PC-9 (cell line): ENCODE measurements around the gene RS1.

Experiments used
- EZH2 ChIP-seq: fragments of 200-600 bp; sonication (generic); IDR thresholded peaks from 2 replicates; pipeline ENCODE4 v1.8.0; 2017; ENCODE audit warnings: antibody characterized with exemption, low read depth
- TF ChIP-seq, protein P1 (sequence below): fragments of 200-600 bp; sonication (generic); conservative IDR thresholded peaks from 2 replicates; pipeline ENCODE4 v1.6.1; 2017; ENCODE audit warnings: mixed run types, antibody characterized with exemption, mild to moderate bottlenecking, moderate library complexity

DNA sequence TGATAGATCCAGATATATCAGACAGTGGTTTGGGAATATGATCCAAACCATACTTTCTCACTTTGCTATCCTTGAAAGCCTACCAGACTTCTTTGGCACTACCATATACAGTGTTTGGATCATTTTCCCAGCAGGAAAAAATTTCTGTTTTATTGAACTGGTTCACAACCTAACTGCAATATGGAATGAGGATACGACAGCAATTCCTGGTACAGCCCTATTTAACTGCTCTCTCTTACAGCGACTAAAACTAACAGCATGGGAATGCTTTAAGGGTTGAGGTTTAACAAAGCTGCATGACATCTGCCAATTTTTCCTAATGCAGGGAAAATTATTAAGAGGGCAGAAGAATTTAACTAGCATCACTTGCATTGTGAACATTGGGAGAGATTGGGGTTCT is 47.3 kb downstream of the RS1 start:
- TF ChIP-seq, protein P1, sequence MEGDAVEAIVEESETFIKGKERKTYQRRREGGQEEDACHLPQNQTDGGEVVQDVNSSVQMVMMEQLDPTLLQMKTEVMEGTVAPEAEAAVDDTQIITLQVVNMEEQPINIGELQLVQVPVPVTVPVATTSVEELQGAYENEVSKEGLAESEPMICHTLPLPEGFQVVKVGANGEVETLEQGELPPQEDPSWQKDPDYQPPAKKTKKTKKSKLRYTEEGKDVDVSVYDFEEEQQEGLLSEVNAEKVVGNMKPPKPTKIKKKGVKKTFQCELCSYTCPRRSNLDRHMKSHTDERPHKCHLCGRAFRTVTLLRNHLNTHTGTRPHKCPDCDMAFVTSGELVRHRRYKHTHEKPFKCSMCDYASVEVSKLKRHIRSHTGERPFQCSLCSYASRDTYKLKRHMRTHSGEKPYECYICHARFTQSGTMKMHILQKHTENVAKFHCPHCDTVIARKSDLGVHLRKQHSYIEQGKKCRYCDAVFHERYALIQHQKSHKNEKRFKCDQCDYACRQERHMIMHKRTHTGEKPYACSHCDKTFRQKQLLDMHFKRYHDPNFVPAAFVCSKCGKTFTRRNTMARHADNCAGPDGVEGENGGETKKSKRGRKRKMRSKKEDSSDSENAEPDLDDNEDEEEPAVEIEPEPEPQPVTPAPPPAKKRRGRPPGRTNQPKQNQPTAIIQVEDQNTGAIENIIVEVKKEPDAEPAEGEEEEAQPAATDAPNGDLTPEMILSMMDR: no peak
- no peak for TF ChIP-seq EZH2
